ENCODE results near the gene ACSL5. TPM values are rescaled to one million over a fixed set of nuclear protein-coding genes. Genes with fewer than 3 reads are reported as not detected.

Gene ACSL5
- total and polyA plus RNA-seq, 10 of the 15 experiments (the other 5 are each of a cell fraction or from before 2014, with no cell fraction given): 22.3 to 57.0 (median 46.4) TPM

DNA sequence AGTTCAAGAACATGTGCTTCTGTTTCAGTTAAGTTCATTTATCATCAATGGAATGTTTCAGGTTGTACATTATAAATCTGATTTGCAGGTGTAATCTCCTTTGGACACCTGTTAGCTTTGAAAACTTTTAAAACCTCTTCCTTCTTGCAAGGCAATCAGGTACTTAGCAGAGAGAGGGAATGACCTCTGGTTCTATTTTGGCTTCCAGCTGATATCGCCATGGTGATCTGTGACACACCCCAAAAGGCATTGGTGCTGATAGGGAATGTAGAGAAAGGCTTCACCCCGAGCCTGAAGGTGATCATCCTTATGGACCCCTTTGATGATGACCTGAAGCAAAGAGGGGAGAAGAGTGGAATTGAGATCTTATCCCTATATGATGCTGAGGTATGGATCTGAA lies 35.4 kb downstream of the ACSL5 start (continued):
- TF ChIP-seq LARP7 (IDR thresholded peaks at IDR 0.05): no peak

GRCh38 chr10:112409755-112410154 lies 35.8 kb downstream of the ACSL5 start:
- ChIA-PET CTCF (interaction anchor here (1.1 to 1.4 kb wide), 2 partner anchors 9 to 24 kb away, joined by 3 to 4 read pairs; no protein-coding TSS in a partner anchor), RAD21 (ENCODE audit: unreplicated experiment) (no interaction called here), SMC1A (ENCODE audit: uncharacterized antibody, unreplicated experiment) (interaction anchor here (0.8 to 1.3 kb wide), 2 partner anchors 33 to 35 kb away, joined by 3 read pairs; no protein-coding TSS in a partner anchor), POLR2A (interaction anchor here (0.7 kb wide), 1 partner anchor 1271 kb away, joined by 3 read pairs; no protein-coding TSS in a partner anchor)
- no peak overlapping the region for H3K4me3 ChIP-seq
- no peak overlapping the region for H3K27ac ChIP-seq (ENCODE audit: control insufficient read depth, insufficient read depth)
- H4K20me1 ChIP-seq (ENCODE audit: control insufficient read depth, insufficient read depth): no peaks in the 10 kb centered on the region
- no peak overlapping the region for H2AFZ ChIP-seq (ENCODE audit: control insufficient read depth, low read depth, low read length)
- H3K9ac ChIP-seq (ENCODE audit: control insufficient read depth, insufficient read depth, low read length): no peak overlapping the region
- ATAC-seq (no peak), DNase-seq (ENCODE audit: low read depth, low spot score) (no peak), FAIRE-seq (no peak)
- BruUV-seq (replicated peaks): no TSS peak
- in situ Hi-C loops (cut with MboI) (no loop called here), intact Hi-C loops (cut with micrococcal nuclease; ENCODE audit: unreplicated experiment) (no loop called here)
- no peak overlapping the region for H3K4me2 ChIP-seq (ENCODE audit: control insufficient read depth, insufficient read depth)
- 85% methylated on average over 4 of the region's 4 CpGs for WGBS (ENCODE audit: insufficient coverage, insufficient replicate concordance, low lambda C conversion rate, missing lambda C conversion rate)
- H3K27me3 ChIP-seq (replicated peaks in 1 of 2; ENCODE audit: control insufficient read depth in 2 of 2, insufficient read depth in 2 of 2, low read length in 1 of 2): no peaks in the 10 kb centered on the region
- H3K79me2 ChIP-seq (ENCODE audit: control insufficient read depth, insufficient read depth, low read length): no peaks in the 10 kb centered on the region
- H3K4me1 ChIP-seq (ENCODE audit: control insufficient read depth, insufficient read depth, low read length): no peaks in the 10 kb centered on the region
- peaks cover 6 to 23% of the 10 kb centered on the region in 2 experiments for H3K36me3 ChIP-seq (ENCODE audit: control insufficient read depth in 2 of 2, insufficient read depth in 2 of 2, low read length in 1 of 2)
- no peaks in the 10 kb centered on the region; the same call in 2 of the 3 replicates for H3K9me3 ChIP-seq (replicated peaks; ENCODE audit: control insufficient read depth, insufficient read depth, low read length)
- TF ChIP-seq ZNF384 (IDR thresholded peaks at IDR 0.05; ENCODE audit: borderline replicate concordance, low read depth, low read length) (no peak), MLLT1 (IDR thresholded peaks at IDR 0.05) (no peak), ZZZ3 (IDR thresholded peaks at IDR 0.05; ENCODE audit: control insufficient read depth, insufficient read length, low read depth) (no peak), RELB (IDR thresholded peaks at IDR 0.05; ENCODE audit: low read depth) (no peak), NFIC (IDR thresholded peaks at IDR 0.05; ENCODE audit: low read depth, low read length) (no peak), POU2F2 (IDR thresholded peaks at IDR 0.05; ENCODE audit: borderline replicate concordance, low read depth, low read length) (no peak), TCF7 (IDR thresholded peaks at IDR 0.05; ENCODE audit: borderline replicate concordance) (no peak), REST (IDR thresholded peaks at IDR 0.05; ENCODE audit: low read depth, low read length) (no peak), SMC3 (IDR thresholded peaks at IDR 0.05; ENCODE audit: borderline replicate concordance, low read length) (no peak), ZBED1 (IDR thresholded peaks at IDR 0.05; ENCODE audit: borderline replicate concordance) (no peak)
- TF ChIP-seq, protein P1, sequence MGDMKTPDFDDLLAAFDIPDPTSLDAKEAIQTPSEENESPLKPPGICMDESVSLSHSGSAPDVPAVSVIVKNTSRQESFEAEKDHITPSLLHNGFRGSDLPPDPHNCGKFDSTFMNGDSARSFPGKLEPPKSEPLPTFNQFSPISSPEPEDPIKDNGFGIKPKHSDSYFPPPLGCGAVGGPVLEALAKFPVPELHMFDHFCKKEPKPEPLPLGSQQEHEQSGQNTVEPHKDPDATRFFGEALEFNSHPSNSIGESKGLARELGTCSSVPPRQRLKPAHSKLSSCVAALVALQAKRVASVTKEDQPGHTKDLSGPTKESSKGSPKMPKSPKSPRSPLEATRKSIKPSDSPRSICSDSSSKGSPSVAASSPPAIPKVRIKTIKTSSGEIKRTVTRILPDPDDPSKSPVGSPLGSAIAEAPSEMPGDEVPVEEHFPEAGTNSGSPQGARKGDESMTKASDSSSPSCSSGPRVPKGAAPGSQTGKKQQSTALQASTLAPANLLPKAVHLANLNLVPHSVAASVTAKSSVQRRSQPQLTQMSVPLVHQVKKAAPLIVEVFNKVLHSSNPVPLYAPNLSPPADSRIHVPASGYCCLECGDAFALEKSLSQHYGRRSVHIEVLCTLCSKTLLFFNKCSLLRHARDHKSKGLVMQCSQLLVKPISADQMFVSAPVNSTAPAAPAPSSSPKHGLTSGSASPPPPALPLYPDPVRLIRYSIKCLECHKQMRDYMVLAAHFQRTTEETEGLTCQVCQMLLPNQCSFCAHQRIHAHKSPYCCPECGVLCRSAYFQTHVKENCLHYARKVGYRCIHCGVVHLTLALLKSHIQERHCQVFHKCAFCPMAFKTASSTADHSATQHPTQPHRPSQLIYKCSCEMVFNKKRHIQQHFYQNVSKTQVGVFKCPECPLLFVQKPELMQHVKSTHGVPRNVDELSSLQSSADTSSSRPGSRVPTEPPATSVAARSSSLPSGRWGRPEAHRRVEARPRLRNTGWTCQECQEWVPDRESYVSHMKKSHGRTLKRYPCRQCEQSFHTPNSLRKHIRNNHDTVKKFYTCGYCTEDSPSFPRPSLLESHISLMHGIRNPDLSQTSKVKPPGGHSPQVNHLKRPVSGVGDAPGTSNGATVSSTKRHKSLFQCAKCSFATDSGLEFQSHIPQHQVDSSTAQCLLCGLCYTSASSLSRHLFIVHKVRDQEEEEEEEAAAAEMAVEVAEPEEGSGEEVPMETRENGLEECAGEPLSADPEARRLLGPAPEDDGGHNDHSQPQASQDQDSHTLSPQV (IDR thresholded peaks at IDR 0.05): no peak

Data from GM12878 (cell line).